Caki2 (cell line): ENCODE results near the gene ATL3. TPM values are rescaled to one million over a fixed set of nuclear protein-coding genes. Genes with fewer than 3 reads are reported as not detected.
A peak's percentile ranks its signal among the peaks of the same experiment; 100 is the strongest.
"Not testable (repeated sequence)": the region's sequence is repeated elsewhere in the genome, so short reads cannot be mapped to it uniquely, and the experiment has no call there.

ENCODE experiments used
- DNase-seq: peaks from one replicate; pipeline ENCODE4 v3.0.0-alpha.2; 2015; ENCODE audit warnings: low read depth
- in situ Hi-C: cut with HindIII; loops from 2 replicates; pipeline ENCODE4 v1.10.0; 2016; ENCODE audit warnings: low sequenced_read_pairs, low pct_unique_long_range_greater_than_20kb, mixed read lengths
- total RNA-seq: library from RNA; depleted of rRNA; stranded (reverse); fragments of >200 nt; shearing (Covaris generic); gene quantifications from 2 replicates; pipeline ENCODE4 v1.2.3, GENCODE V29; 2014; ENCODE audit warnings: low replicate concordance; rRNA removed

ATL3 gene
- 46.9 and 58.7 TPM in 2 replicates for total RNA-seq

GRCh38 chr11:63671322-63672155 is at the start of gene ATL3:
ATL3 (minus strand) TSS chr11:63671376; CDS start chr11:63671335, 41 bp downstream.
- in situ Hi-C loops: no loop called here
- DNase-seq: peak; percentile 96

- no peak for DNase-seq
- in situ Hi-C loops: no loop called here
Observed at GRCh38 chr11:63720611-63721010, 49.4 kb upstream of the ATL3 start.

GRCh38 chr11:63719987-63720386 is 48.8 kb upstream of the ATL3 start:
- in situ Hi-C loops: no loop called here
- DNase-seq: no peak

- in situ Hi-C loops: no loop called here
- no peak for DNase-seq
Observed at GRCh38 chr11:63719001-63719400, 47.8 kb upstream of the ATL3 start.

- in situ Hi-C loops: no loop called here
- no peak for DNase-seq
Observed at GRCh38 chr11:63716046-63716445, 44.9 kb upstream of the ATL3 start.

- in situ Hi-C loops: no loop called here
- no peak for DNase-seq
Observed at GRCh38 chr11:63713766-63714165, 42.6 kb upstream of the ATL3 start.

- in situ Hi-C loops: no loop called here
- DNase-seq: no peak
Observed at GRCh38 chr11:63711838-63712237, 40.7 kb upstream of the ATL3 start.

GRCh38 chr11:63710476-63711217 is 39.5 kb upstream of the ATL3 start:
- in situ Hi-C loops: no loop called here
- no peak for DNase-seq

GRCh38 chr11:63709336-63709884 is 38.2 kb upstream of the ATL3 start:
- in situ Hi-C loops: no loop called here
- DNase-seq: no peak

GRCh38 chr11:63708764-63709163 is 37.6 kb upstream of the ATL3 start:
- in situ Hi-C loops: no loop called here
- no peak for DNase-seq

- no peak for DNase-seq
- in situ Hi-C loops: no loop called here
Observed at GRCh38 chr11:63705526-63705925, 34.4 kb upstream of the ATL3 start.

GRCh38 chr11:63699896-63700295 is 28.7 kb upstream of the ATL3 start:
- in situ Hi-C loops: no loop called here
- DNase-seq: no peak

GRCh38 chr11:63698976-63699733 is 28.0 kb upstream of the ATL3 start:
- in situ Hi-C loops: no loop called here
- peak; percentile 14 for DNase-seq

- in situ Hi-C loops: no loop called here
- no peak for DNase-seq
Observed at GRCh38 chr11:63694596-63694995, 23.4 kb upstream of the ATL3 start.

GRCh38 chr11:63687845-63688244 is 16.7 kb upstream of the ATL3 start:
- in situ Hi-C loops: no loop called here
- no peak for DNase-seq

- in situ Hi-C loops: no loop called here
- no peak for DNase-seq
Observed at GRCh38 chr11:63686926-63687325, 15.8 kb upstream of the ATL3 start.

- in situ Hi-C loops, DNase-seq: not testable (repeated sequence)
Observed at GRCh38 chr11:63685158-63685721, 14.1 kb upstream of the ATL3 start.
